ENCODE measurements around the gene NOTUM.

The NOTUM gene

DNA sequence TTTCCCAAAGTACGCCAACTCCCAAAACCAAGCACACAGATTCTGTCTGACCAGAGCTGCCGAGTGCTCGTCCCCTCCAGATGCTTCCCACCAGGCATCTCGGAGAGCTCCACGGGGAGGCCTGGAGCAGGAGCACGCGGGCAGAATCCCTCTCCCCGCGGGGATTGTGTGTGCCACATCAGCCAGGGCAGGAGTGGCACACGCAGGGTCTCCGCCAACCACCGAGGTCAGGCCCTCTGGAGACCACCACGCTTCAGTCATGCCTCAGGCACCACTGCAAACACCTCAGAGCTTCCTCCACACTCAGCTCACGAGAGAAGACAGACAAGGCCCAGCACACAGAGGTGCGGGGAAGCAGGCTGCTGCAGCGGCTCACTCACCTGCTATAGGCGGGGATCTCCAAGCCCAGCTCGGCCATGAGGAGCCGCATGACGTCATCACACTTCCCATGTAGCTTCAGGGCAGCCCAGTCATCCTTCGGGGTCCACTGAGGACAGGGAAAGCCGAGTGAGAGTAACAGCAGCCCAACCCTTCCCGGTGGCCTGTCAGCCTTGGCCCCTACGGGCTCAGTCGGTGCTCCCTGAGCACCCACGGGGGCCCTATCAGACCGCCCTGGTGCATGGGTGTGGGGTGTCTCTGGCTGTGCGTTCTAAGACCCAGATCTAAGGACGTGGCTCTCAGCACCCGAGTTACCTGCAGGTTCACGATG is 47.4 kb downstream of the NOTUM start:
- no peak for DNase-seq (ENCODE audit: low read depth, low spot score)
- no peak overlapping the region for H3K27ac ChIP-seq

DNA sequence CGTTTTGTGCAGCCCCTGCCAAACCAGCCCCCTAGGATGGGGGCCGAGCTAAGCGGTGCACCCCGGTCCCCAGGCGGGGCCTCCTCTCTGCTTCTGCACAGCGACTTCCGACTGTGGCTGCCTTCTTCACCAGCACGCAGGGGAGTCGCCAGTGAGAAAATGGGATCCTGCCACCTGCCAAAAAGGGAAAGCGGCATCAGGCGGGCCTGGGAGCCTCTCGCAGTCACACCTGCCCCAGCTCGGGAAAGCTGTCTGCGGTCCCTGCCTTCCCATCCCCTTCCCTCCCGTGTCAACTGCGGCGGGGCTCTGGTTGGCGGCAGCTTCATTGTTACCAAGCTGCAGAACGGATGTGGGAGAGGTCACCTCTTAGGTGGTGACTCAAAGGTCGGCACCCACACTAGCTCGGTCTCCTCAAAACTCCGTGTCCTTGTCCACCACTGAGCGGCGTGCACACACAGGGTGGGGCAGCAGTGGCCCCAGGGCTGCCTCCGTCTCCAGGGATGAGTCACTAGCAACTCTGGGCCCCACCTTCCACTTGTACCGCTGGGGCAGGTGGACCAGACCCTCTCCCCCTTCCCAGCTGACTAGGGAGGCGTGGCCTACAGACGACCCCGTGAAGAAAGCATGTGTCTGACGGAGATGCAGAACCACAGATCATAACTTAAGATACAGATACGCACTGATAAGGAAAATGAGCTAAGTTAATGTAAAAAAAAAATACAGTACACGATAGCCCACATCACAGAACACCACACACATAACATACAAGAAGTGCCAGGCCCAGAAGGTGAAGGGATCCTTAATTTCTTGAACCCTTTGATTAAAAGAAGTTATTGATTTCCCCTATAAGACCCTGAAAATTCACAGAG is 48.3 kb downstream of the NOTUM start:
- no peak for DNase-seq (ENCODE audit: low read depth, low spot score)
- H3K27ac ChIP-seq, result no peak overlapping the region

DNA sequence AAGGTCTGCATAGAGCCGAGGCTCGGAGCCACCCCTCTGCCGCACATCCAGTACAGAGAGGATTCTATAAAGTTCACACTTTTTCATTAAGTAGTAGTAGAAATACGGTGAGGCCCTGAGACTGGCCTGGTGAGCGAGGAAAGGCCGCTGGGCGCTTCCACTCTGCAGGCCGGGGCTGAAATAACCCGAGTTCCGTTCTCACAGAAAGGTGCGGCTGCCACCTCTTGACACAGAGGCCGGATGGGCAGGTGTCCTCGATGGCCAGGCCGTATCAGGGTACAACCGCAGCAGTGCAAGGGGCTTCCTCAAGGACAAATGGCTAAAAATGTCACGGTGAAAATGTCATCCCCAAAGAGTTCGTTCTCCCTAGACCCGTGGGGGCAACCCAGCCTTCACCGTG is 49.0 kb downstream of the NOTUM start:
- DNase-seq (ENCODE audit: low read depth, low spot score), result no peak
- H3K27ac ChIP-seq, result no peak overlapping the region

DNA sequence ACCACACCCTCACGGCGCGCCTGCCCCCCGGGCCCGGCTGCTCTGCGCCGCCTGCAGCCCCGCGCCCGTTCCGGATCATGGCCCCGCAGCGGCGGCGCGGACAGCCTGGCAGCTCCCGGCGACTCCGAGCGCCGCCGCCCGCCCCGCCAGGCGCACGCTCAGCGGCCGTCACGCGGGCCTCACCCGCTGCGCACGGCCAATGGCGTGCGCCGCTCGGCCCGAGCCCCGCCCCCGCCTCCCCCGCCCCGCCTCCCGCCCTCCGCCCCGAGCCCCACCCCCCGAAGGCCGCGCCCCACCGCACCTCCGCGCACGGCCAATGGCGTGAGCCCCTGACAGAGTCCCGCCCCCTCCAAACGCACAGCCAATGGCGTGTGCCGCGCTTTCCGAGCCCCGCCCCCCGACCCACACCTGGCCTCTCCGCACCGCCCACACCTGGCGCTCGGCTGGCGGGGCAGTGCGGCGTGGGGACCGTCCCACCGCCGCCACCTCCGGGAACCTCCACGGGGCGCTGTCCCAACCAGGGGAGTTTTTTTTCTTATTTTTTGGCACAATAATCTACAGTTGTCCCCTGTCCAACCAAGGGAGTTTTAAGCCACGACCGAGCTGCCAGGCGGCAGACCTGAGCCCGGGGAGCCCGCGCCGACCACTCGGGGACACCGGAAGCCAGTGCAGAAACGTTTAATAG is 49.6 kb downstream of the NOTUM start, which contains the start of gene PCYT2:
Gene PCYT2 (minus strand): TSS at position 123 of the 685 bp plus-strand sequence. CDS start 44 bp downstream, at position 79.
- peak; percentile 45 for DNase-seq (ENCODE audit: low read depth, low spot score)
- peak within 1 kb of the TSS; percentile 32 for H3K27ac ChIP-seq

DNA sequence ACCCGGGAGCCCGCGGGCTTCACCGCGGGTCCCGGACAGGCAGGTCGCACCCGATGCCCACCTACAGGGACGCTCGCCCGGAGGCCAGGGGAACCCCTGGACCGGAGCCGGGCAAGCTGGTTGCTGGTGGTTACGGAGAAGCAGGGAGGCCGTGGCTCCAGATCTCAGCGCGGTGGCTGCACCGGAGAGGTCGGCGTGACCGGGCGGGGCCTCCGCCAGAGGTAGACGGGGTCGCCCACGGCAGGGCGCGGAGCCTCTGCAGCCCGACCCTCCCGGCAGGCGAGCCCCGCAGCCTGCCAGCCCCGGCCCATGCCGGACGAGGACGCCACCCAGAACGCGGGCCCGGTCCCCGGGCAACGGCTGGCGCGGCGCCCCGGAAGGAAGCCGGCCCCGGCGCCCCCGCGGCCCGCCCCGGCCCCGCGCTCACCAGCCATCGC is 50.1 kb downstream of the NOTUM start:
- peak overlapping the region; percentile 32 for H3K27ac ChIP-seq
- DNase-seq (ENCODE audit: low read depth, low spot score), result no peak

DNA sequence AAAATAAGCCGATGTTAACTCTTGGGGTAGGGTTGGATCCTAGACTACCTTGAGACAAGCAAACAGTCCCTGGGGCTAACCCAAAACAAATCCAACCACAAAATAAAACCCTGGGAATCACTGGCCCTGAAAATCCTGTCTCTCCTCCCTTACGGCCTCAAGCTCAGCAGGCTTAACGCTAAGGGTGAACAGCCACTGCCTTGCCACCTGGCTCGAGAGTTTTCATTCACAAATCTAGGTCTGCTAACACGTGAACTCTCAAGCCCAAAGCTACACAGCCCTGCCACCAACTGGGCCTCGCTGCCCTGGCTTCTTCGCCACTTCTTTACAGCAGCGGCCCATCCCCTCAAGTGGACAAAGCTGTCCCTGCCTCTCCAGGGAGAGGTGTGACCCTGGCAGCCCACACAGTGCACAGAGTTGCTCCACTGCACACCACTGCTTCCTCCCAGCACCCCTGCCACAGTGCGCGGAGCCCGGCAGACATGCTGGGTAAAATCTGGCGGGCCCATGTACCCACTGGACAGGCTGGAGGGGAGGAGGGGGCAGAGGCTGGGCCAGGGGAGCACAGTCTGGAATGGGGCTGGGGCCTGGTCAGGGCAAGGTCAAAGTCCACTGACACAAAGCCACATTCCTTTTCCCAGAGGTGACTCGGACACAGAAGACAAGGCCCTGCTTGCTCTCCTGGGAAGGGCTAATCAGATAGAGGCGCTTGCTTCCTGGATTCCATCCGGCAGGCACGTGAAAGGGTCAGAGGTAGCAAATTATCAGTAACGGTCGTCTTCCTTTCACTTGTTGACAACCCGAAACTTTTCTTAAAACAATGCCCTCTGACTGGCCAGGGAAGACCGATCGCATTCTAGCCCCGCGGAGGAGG is 50.8 kb downstream of the NOTUM start:
- DNase-seq (ENCODE audit: low read depth, low spot score), result no peak
- peak overlapping the region; percentile 32 for H3K27ac ChIP-seq

DNA sequence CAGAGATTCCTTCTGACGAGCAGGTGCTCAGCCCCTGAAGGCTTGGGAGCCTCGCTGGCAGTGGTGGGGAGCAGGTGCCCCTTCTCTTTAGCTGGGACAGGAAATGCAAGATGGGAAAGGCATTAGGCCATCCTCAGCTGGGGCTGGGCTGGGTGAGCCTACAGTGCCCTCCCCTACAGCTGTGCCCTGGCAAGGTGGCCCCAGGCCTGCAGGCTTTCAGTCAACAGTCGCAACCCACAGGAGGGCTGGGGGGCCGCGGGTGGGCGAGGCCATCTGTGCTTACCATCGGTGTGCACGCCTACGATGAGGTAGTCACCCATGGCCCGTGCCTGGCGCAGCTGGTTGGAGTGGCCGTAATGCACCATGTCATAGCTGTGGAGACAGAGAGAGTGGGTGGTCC is 51.8 kb downstream of the NOTUM start:
- H3K27ac ChIP-seq, result no peak overlapping the region

DNA sequence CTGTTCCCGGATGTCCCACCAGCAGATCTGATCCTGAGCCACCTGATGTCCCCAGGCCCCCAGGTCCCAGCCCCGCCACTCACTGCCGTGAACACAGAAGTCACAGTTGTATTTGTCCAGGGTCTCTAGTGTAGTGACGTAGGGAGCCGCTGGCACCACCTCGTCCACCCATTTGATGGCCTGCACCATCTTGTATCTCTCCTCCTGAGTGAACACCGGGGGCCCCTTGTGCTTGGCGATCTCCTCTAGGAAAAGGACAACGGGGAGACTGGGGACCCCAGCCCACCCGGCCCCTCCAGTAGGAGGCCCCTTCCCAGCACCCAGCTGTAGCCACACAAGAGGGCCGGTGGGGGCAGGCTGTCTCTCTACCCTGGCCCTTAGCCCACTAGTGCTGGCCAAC is 52.2 kb downstream of the NOTUM start:
- no peak overlapping the region for H3K27ac ChIP-seq
- DNase-seq (ENCODE audit: low read depth, low spot score), result no peak

More for the DNA sequence above, 51.8 kb downstream of the NOTUM start:
- no peak for DNase-seq (ENCODE audit: low read depth, low spot score)

DNA sequence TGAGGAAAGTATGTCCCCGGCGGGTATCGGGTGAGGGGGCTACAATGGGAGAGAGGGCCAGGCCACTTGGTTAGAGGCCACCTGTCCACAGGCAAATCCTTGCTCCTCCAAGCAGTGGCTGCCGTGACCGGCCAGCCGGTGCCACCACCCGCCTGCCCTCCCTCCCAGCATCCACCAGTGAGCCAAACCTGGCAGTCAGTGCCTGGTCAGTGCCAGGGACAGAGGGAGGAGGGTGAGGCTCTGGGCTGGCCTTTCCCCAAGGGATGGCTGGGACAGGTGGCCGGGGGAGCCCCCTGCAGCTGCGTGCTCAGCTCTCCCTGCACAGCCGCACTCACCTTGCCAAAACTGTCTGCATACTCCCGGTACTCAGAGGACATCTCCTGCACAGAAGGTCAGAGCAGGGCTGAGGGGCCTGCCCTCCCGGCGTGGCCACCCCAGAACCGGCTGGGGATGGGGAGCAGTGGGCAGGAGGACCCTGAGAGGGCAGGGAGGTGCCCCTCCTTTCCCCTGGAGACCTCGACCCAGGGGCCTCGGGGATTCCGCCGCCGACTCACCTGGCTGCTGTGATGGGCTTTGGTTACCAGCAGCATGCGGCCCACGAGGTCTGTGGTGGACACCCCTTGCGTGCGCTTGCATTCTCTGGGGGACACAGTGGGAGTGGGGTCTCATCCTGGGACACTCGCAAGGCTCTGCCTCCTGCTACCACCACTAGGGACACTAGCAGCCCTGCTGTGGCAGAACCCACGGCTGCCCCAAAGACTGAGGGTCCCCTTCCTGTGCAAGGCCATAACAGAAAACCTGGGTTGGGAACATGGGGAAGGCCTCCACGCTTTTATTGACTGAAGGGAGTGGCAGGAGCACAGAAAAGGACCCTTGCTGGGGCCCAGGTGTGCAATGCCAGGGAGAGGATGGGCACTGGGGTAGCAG is 53.5 kb downstream of the NOTUM start:
- no peak for DNase-seq (ENCODE audit: low read depth, low spot score)
- H3K27ac ChIP-seq, result no peak overlapping the region

DNA sequence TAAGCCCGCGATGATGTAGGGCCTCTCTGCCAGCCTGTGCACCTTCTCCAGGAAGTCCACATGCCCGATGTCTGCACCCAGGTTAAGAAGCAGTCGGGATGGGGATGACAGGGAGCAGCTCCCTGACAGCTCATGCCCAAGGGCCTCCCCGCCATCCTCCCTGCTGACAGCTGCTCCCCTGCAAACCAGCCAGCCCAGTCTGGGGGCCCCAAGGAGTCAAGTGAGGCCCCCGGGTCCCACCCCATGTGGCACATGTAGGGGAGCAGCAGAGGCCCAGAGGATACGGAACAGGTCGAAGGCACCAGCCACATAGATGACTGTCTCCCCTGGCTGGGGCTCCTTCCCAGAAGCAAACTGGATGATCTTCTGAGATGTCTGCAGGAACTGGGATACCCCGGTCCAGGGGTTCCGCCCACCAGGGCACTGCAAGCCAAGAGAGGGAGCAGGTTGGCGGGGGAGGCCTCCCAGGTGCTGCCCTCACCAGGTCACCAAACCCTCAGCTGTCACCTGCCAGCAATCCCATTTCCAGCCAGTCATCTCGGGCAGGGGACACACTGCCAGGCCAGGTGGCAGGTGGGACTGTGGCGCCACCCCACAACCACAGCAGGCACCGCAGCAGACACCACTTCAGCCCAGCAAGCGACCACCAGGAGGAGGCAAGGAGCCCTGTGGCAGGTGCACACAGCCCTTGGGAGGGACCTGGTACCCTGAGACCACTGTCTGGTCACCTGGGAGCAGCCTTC is 54.3 kb downstream of the NOTUM start:
- no peak overlapping the region for H3K27ac ChIP-seq
- DNase-seq (ENCODE audit: low read depth, low spot score), result no peak

DNA sequence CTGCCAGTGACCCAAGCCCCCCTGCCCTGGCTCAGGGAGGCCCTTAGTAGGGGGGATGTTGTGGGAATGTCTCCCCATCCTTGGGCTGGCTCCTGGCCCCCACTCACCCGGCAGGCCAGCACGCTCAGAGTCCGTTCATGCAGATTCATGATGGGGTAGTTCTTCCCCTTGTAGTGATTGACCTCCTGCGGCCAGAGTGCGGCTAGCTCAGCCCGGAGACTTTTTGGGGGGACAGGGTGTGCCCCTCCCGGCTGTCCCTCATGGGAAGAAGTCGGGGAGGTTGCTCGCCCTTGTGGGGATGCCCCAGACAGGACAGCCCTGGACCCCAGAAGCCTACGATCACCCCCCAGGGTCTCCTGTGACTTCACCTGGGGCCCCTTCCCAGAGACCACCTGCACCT is 55.0 kb downstream of the NOTUM start:
- H3K27ac ChIP-seq, result no peak overlapping the region
- no peak for DNase-seq (ENCODE audit: low read depth, low spot score)

DNA sequence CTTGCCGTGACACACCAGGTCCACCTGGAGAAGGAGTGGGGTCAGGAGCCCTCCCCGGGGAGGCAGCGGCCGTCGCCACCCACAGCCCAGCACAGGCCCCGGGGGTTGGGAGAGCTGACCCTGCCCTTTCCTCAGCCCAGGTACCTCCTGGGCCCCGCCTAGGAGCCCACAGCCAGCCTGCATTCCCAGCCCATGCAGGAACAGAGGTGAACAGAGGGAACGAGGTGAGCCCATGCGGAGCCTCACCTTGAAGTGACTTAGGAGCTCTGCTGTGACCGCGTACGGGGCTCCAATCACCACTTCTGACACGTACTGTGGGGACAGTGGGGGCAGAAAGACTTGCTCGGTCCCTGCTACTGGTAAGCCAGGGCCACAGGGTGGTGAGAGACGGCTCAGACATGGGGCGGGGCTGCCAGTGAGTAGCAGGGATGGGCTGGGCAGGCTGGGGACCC is 55.5 kb downstream of the NOTUM start:
- no peak overlapping the region for H3K27ac ChIP-seq
- DNase-seq (ENCODE audit: low read depth, low spot score), result no peak

DNA sequence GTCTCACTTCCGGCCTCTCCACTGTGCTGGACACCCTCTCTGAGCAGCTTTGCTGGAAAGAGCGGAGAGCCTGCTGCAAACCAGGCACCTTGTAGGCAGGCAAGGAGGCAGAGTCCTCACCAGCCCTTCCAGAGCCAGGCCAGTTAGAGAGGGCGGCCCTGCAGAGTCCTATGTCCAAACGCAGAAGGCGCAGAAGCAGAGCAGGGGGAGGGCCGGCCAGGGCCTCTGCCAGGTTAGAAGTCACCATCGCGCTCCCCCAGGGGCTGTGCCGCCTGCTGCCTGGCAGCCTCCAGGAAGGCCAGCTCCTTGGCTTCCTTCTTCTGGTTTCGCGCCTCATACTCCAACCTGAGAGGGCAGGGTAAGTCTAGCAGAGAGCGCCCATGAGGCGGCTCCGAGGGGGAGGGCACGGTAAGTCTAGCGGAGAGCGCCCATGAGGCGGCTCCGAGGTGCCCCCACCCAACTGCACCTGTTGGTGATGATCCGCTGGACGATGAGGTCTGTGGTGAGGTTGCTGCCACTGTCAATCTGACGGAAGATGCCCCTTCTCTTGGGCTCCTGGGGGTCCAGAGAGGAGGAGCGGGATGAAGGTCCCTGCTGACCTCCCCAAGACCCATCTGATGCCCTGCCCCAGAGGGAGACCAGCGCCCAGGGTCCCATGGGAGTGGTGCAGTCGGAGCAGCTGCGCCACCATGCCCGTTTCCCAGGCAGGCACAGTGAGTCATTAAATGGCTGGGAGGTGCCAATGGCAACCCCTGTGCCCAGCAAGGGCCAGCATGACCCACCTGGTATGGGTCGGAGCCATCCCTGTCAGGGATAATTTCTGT is 56.2 kb downstream of the NOTUM start:
- no peak for DNase-seq (ENCODE audit: low read depth, low spot score)
- no peak overlapping the region for H3K27ac ChIP-seq

DNA sequence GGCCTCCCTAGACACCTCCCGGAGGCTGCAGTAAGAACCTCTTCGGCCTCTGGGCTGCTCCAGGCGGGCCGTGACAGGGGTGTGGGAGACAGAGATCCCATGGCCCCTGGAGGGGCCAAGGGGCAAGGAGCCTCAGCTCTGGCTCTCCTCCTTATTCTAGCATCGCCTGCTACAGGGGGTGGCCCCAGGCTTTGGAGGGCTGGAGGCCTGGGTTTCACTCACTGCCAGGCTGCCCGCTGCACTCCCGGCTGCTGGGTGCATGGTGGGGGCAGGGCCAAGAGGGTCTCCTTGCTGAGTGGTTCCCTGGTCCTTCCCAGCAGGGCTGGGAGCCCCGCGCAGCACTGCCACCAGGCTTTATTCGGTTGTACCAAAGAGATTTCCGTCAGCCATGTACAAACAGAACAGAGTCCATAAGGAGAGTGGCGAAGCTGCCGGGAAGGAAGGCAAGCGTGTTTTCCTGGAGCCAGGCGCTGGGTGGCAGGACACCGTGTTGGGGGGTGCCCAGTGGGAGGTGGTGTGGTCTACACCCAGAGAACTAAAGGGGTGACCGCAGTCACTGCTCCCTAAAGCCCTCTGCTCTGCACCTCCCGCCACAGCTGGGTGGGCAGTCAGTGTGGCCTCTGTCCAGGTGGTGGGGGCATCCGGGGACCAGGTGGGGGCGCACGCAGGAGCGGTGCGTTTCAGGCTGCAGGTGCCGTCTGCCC is 56.9 kb downstream of the NOTUM start:
- DNase-seq (ENCODE audit: low read depth, low spot score), result no peak
- no peak overlapping the region for H3K27ac ChIP-seq

DNA sequence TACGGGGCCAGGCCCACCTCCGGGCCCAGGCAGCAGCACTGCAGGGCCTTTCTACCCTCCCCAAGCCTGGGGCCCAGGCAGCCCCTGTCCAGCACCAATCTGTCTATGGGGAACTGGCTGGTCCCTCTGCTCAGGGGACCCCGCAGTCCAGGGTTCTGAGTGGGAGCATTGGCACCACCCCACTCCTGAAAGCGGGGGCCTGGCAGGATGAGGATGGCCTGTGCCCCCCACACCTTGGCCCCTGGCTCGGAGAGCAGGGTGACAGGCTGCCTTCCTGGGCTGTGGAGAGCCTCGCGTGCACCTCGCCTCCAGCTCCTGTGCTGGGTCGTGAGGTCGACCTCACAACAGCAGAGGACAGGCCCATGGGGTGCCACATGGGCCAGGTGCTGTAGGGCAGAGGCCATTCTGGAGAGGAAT is 57.6 kb downstream of the NOTUM start:
- no peak overlapping the region for H3K27ac ChIP-seq
- DNase-seq (ENCODE audit: low read depth, low spot score), result no peak

DNA sequence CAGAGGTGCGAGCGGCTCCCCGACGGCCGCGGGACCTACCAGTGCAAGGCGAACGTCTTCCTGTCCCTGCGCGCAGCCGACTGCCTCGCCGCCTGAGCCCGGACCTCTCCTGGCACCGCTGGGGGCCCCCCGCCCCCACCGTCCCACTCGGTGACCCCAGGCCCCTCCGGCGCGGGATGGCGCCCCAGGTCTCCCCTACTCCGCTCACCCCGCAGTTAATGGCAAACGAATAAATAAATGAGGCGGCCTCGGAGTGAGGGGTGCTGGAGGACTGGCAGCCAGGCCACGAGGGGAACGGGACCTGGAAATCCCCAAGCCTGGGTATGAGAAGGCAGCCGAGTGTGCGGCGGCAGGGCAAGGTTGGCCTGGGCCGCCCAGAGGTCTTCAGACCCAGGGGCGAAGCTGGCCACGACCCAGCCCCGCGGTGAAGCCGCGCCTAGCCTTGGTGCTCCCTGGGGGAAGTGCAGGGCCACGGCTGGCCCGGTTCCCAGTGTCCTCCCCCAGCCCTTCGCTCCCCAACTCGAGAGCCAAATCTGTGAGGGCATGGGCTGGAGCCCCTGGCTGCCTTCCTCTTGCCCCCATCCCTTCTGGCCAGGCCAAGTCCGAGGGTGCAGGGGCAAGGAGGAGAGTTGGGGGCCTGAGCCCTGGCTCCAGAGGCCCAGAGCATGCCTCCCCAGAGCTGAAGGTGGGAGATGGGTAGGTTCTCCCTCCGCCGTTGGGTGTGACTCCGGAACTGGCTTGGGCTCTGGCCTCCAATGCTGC is 58.2 kb downstream of the NOTUM start:
- DNase-seq (ENCODE audit: low read depth, low spot score), result no peak
- no peak overlapping the region for H3K27ac ChIP-seq
